Measurements from ENCODE around the gene HLF.

The HLF gene

DNA sequence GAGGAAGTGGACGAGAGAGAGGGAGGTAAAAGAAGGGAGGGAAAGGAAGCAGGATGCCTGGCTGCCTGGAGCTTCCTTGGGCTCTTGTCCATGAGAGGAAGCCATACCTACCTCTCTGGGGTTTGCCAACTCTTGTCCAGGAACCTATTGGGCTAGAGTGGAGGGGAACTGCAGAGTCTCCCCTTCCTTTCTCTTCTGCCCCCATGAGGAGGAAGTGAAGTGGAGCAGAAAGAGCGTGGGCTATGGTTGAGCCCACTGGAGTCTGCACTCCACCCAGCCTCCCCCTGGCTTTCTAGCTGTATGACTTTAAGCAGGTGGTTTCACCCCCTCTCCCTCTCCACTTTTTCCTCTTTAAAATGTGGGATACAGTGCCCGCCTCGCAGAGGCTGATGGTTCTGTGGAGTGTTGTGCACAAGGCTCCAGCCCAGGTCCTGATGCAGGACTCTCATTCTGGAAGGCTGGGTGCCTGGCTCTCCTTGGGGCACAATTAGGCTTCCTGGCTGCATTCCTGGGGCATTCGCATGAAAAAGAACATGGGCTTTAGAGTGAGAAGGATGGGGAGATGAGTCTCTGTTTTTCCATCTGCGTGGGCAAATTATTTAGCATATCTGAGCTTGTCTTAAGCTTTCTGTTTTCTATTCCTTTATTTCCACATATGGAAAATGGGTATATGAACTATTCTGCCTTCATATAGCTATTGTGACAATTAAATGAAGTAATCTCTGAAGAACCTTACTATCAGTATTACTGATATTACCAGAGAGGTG, 40.7 kb downstream of the HLF start:
- H3K9me3 ChIP-seq (ENCODE audit: insufficient read depth, low read depth, low read length) = no peaks in the 10 kb centered on the region
- H3K23ac ChIP-seq (ENCODE audit: low read length) = no peak overlapping the region
- H4K91ac ChIP-seq (ENCODE audit: low read depth, low read length) = no peak overlapping the region
- H3K27ac ChIP-seq (ENCODE audit: low read depth, low read length) = no peak overlapping the region
- DNase-seq = no peak
- no peak overlapping the region for H2AFZ ChIP-seq (ENCODE audit: insufficient read depth, low read length, poor library complexity)
- no peak overlapping the region for H3K9ac ChIP-seq (ENCODE audit: low read length)
- no CpG with 5 or more reads among the region's 6 CpGs for WGBS (ENCODE audit: extremely low coverage, insufficient coverage, insufficient read length)
- H3K27me3 ChIP-seq (ENCODE audit: insufficient read depth, low read length) = no peaks in the 10 kb centered on the region
- H2AK5ac ChIP-seq (ENCODE audit: low read length) = no peak overlapping the region
- H3K4me3 ChIP-seq (ENCODE audit: low read depth, low read length) = no peak overlapping the region
- no peak overlapping the region for H3K14ac ChIP-seq (ENCODE audit: low read length)
- no peaks in the 10 kb centered on the region for H3K79me2 ChIP-seq (ENCODE audit: control insufficient read depth, insufficient read depth, low read length, poor library complexity)
- H3K36me3 ChIP-seq (ENCODE audit: control insufficient read depth in 1 of 2, insufficient read depth in 2 of 2, low read length in 2 of 2) = no peaks in the 10 kb centered on the region
- no peak overlapping the region for H3K4ac ChIP-seq (ENCODE audit: low read depth, low read length)
- no peaks in the 10 kb centered on the region for H3K4me1 ChIP-seq (ENCODE audit: control insufficient read depth in 1 of 2, insufficient read depth in 2 of 2, low read length in 2 of 2)
- no peak overlapping the region for H3K4me2 ChIP-seq (ENCODE audit: low read length)
- no peaks in the 10 kb centered on the region for H3K79me1 ChIP-seq (ENCODE audit: low read length)
- H2BK120ac ChIP-seq (ENCODE audit: insufficient read depth, low read length, poor library complexity) = no peak overlapping the region
- no peak overlapping the region for H4K12ac ChIP-seq (ENCODE audit: low read depth, low read length)
- no peak overlapping the region for H3K18ac ChIP-seq (ENCODE audit: low read length)
- H2BK12ac ChIP-seq (ENCODE audit: low read length) = no peak overlapping the region
- H4K8ac ChIP-seq (ENCODE audit: low read depth, low read length) = no peak overlapping the region
- no peak overlapping the region for H2BK5ac ChIP-seq (ENCODE audit: low read depth, low read length, poor library complexity)

DNA sequence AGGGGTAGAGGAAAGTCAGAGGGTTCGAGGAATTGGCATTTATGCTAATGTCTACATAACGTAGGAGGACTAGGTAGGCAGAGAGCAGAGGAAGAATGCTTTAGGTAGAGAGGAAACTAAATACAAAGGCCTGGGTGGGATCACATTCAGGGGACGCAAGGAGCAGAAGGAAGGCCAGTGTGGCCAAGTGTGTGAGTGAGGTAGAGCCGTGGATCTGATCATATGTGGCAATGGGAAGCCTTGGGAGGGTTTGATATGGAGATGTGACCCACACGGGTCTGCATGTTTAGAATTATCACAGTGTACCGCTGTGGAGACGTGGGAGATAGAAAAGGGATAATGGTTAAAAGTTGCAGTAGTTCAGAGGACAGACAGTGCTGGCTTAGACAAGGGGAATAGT, 43.1 kb downstream of the HLF start:
- H2AFZ ChIP-seq (ENCODE audit: insufficient read depth, low read length, poor library complexity) = no peak overlapping the region
- no peak overlapping the region for H3K27ac ChIP-seq (ENCODE audit: low read depth, low read length)
- H4K8ac ChIP-seq (ENCODE audit: low read depth, low read length) = no peak overlapping the region
- H3K79me2 ChIP-seq (ENCODE audit: control insufficient read depth, insufficient read depth, low read length, poor library complexity) = no peaks in the 10 kb centered on the region
- no peak overlapping the region for H4K91ac ChIP-seq (ENCODE audit: low read depth, low read length)
- H4K12ac ChIP-seq (ENCODE audit: low read depth, low read length) = no peak overlapping the region
- H2BK5ac ChIP-seq (ENCODE audit: low read depth, low read length, poor library complexity) = no peak overlapping the region
- H3K4me2 ChIP-seq (ENCODE audit: low read length) = no peak overlapping the region
- DNase-seq = no peak
- H2BK120ac ChIP-seq (ENCODE audit: insufficient read depth, low read length, poor library complexity) = no peak overlapping the region
- WGBS (ENCODE audit: extremely low coverage, insufficient coverage, insufficient read length) = no CpG with 5 or more reads among the region's 7 CpGs
- no peak overlapping the region for H3K18ac ChIP-seq (ENCODE audit: low read length)
- no peaks in the 10 kb centered on the region for H3K27me3 ChIP-seq (ENCODE audit: insufficient read depth, low read length)
- no peak overlapping the region for H3K14ac ChIP-seq (ENCODE audit: low read length)
- no peak overlapping the region for H2AK5ac ChIP-seq (ENCODE audit: low read length)
- no peaks in the 10 kb centered on the region for H3K4me1 ChIP-seq (ENCODE audit: control insufficient read depth in 1 of 2, insufficient read depth in 2 of 2, low read length in 2 of 2)
- no peak overlapping the region for H3K9ac ChIP-seq (ENCODE audit: low read length)
- H3K23ac ChIP-seq (ENCODE audit: low read length) = no peak overlapping the region
- H3K9me3 ChIP-seq (ENCODE audit: insufficient read depth, low read depth, low read length) = no peaks in the 10 kb centered on the region
- H3K36me3 ChIP-seq (ENCODE audit: control insufficient read depth in 1 of 2, insufficient read depth in 2 of 2, low read length in 2 of 2) = no peaks in the 10 kb centered on the region
- no peak overlapping the region for H2BK12ac ChIP-seq (ENCODE audit: low read length)
- H3K79me1 ChIP-seq (ENCODE audit: low read length) = no peaks in the 10 kb centered on the region
- no peak overlapping the region for H3K4ac ChIP-seq (ENCODE audit: low read depth, low read length)
- H3K4me3 ChIP-seq (ENCODE audit: low read depth, low read length) = no peak overlapping the region

- WGBS (ENCODE audit: extremely low coverage, insufficient coverage, insufficient read length) = no CpG with 5 or more reads among the region's 9 CpGs
Measured at GRCh38 chr17:55308613-55309391, 44.0 kb downstream of the HLF start.

DNA sequence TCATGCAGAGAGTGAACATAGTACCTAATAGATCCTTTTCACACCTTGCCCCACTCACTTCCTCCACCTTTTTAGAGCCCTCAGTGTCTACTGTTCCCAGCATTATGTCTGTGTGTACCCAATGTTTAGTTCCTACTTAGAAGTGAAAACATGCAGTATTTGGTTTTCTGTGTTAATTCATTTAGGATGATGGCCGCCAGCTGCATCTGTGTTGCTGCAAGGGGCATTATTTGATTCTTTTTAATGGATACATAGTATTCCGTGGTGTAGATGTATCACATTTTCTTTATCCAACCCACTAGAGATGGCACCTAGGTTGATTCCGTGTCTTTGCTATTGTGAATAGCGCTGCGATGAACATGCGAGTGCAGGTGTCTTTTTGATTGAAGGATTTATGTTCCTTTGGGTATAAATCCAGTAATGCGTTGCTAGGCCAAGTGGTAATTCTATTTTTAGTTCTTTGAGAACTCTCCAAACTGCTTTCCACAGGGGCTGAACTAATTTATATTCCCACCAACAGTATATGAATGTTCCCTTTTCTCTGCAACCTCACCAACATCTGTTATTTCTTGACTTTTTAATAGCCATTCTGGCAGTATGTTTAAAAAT, 47.1 kb downstream of the HLF start:
- Histone ChIP-seq H3K14ac (ENCODE audit: low read length) (no peak overlapping the region), H3K27ac (ENCODE audit: low read depth, low read length) (no peak overlapping the region), H4K12ac (ENCODE audit: low read depth, low read length) (no peak overlapping the region), H3K4me1 (ENCODE audit: control insufficient read depth in 1 of 2, insufficient read depth in 2 of 2, low read length in 2 of 2) (peaks cover 0 to 3% of the 10 kb centered on the region in 2 experiments), H2BK12ac (ENCODE audit: low read length) (no peak overlapping the region), H4K91ac (ENCODE audit: low read depth, low read length) (no peak overlapping the region), H3K9ac (ENCODE audit: low read length) (no peak overlapping the region), H3K4me2 (ENCODE audit: low read length) (no peak overlapping the region), H2AFZ (ENCODE audit: insufficient read depth, low read length, poor library complexity) (no peak overlapping the region), H3K36me3 (ENCODE audit: control insufficient read depth in 1 of 2, insufficient read depth in 2 of 2, low read length in 2 of 2) (no peaks in the 10 kb centered on the region), H3K27me3 (ENCODE audit: insufficient read depth, low read length) (no peaks in the 10 kb centered on the region), H3K9me3 (ENCODE audit: insufficient read depth, low read depth, low read length) (no peaks in the 10 kb centered on the region), H3K79me2 (ENCODE audit: control insufficient read depth, insufficient read depth, low read length, poor library complexity) (no peaks in the 10 kb centered on the region), H3K18ac (ENCODE audit: low read length) (no peak overlapping the region), H3K23ac (ENCODE audit: low read length) (no peak overlapping the region), H2BK120ac (ENCODE audit: insufficient read depth, low read length, poor library complexity) (no peak overlapping the region), H3K4me3 (ENCODE audit: low read depth, low read length) (no peak overlapping the region), H2BK5ac (ENCODE audit: low read depth, low read length, poor library complexity) (no peak overlapping the region), H3K79me1 (ENCODE audit: low read length) (no peaks in the 10 kb centered on the region), H4K8ac (ENCODE audit: low read depth, low read length) (no peak overlapping the region), H3K4ac (ENCODE audit: low read depth, low read length) (no peak overlapping the region), H2AK5ac (ENCODE audit: low read length) (no peak overlapping the region)
- DNase-seq = no peak
- no CpG with 5 or more reads among the region's 7 CpGs for WGBS (ENCODE audit: extremely low coverage, insufficient coverage, insufficient read length)

More at GRCh38 chr17:55308613-55309391, 44.0 kb downstream of the HLF start:
- H3K4me1 ChIP-seq (ENCODE audit: control insufficient read depth in 1 of 2, insufficient read depth in 2 of 2, low read length in 2 of 2) = no peaks in the 10 kb centered on the region
- no peaks in the 10 kb centered on the region for H3K79me2 ChIP-seq (ENCODE audit: control insufficient read depth, insufficient read depth, low read length, poor library complexity)
- H3K4me2 ChIP-seq (ENCODE audit: low read length) = no peak overlapping the region
- no peaks in the 10 kb centered on the region for H3K36me3 ChIP-seq (ENCODE audit: control insufficient read depth in 1 of 2, insufficient read depth in 2 of 2, low read length in 2 of 2)
- H3K27me3 ChIP-seq (ENCODE audit: insufficient read depth, low read length) = no peaks in the 10 kb centered on the region
- H2BK12ac ChIP-seq (ENCODE audit: low read length) = no peak overlapping the region
- H2BK5ac ChIP-seq (ENCODE audit: low read depth, low read length, poor library complexity) = no peak overlapping the region
- H2AK5ac ChIP-seq (ENCODE audit: low read length) = no peak overlapping the region
- H3K27ac ChIP-seq (ENCODE audit: low read depth, low read length) = no peak overlapping the region
- no peak overlapping the region for H3K14ac ChIP-seq (ENCODE audit: low read length)
- no peak overlapping the region for H3K9ac ChIP-seq (ENCODE audit: low read length)
- H4K8ac ChIP-seq (ENCODE audit: low read depth, low read length) = no peak overlapping the region
- no peak overlapping the region for H2AFZ ChIP-seq (ENCODE audit: insufficient read depth, low read length, poor library complexity)
- no peak overlapping the region for H3K18ac ChIP-seq (ENCODE audit: low read length)
- no peak overlapping the region for H2BK120ac ChIP-seq (ENCODE audit: insufficient read depth, low read length, poor library complexity)
- H3K23ac ChIP-seq (ENCODE audit: low read length) = no peak overlapping the region
- H3K9me3 ChIP-seq (ENCODE audit: insufficient read depth, low read depth, low read length) = no peaks in the 10 kb centered on the region
- H3K79me1 ChIP-seq (ENCODE audit: low read length) = no peaks in the 10 kb centered on the region
- H3K4me3 ChIP-seq (ENCODE audit: low read depth, low read length) = no peak overlapping the region
- no peak overlapping the region for H4K12ac ChIP-seq (ENCODE audit: low read depth, low read length)
- DNase-seq = no peak
- no peak overlapping the region for H4K91ac ChIP-seq (ENCODE audit: low read depth, low read length)
- no peak overlapping the region for H3K4ac ChIP-seq (ENCODE audit: low read depth, low read length)

All from trophoblast cell (in vitro differentiated cells and primary cell).